Effector memory CD4-positive, alpha-beta T cell (primary cell): Measurements from ENCODE around the gene MARK4.
"Not testable (repeated sequence)": the region's sequence is repeated elsewhere in the genome, so short reads cannot be mapped to it uniquely, and the experiment has no call there.

Experiments used
- DNase-seq, 3 donors: peaks; one replicate each; pipeline ENCODE4 v3.0.0-alpha.2; 2020
- H3K27ac ChIP-seq: 2 replicates; pipeline ENCODE4 v1.7.0; 2013; ENCODE audit warnings: mild to moderate bottlenecking, low read length, moderate library complexity; ENCODE audit not compliant: insufficient read depth, poor library complexity, severe bottlenecking
- H3K27me3 ChIP-seq: replicated peaks from 2 replicates; pipeline ENCODE4 v1.7.0; 2013; ENCODE audit warnings: mild to moderate bottlenecking, low read length; ENCODE audit not compliant: insufficient read depth, control insufficient read depth, poor library complexity, severe bottlenecking
- H3K36me3 ChIP-seq: 2 replicates; pipeline ENCODE4 v1.7.0; 2013; ENCODE audit warnings: mild to moderate bottlenecking, low read length, moderate library complexity; ENCODE audit not compliant: control insufficient read depth, insufficient read depth
- H3K4me1 ChIP-seq: 2 replicates; pipeline ENCODE4 v1.7.0; 2013; ENCODE audit warnings: low read length, mild to moderate bottlenecking; ENCODE audit not compliant: control insufficient read depth, insufficient read depth, poor library complexity, severe bottlenecking
- H3K4me3 ChIP-seq: 2 replicates; pipeline ENCODE4 v1.7.0; 2013; ENCODE audit warnings: low read length, low read depth, mild to moderate bottlenecking; ENCODE audit not compliant: insufficient read depth, poor library complexity, severe bottlenecking
- H3K9me3 ChIP-seq: 2 replicates; pipeline ENCODE4 v1.7.0; 2013; ENCODE audit warnings: mild to moderate bottlenecking, low read length, moderate library complexity; ENCODE audit not compliant: control insufficient read depth

Gene MARK4

GRCh38 chr19:45217957-45218334, 33.1 kb upstream of the MARK4 start:
- Histone ChIP-seq H3K27ac (no peak overlapping the region), H3K27me3 (peaks cover 3% of the 10 kb centered on the region), H3K36me3 (no peaks in the 10 kb centered on the region), H3K4me1 (no peaks in the 10 kb centered on the region), H3K4me3 (no peak overlapping the region), H3K9me3 (no peaks in the 10 kb centered on the region)
- DNase-seq: no peak

- no peak for DNase-seq
- Histone ChIP-seq H3K4me3 (no peak overlapping the region), H3K4me1 (no peaks in the 10 kb centered on the region), H3K27ac (no peak overlapping the region), H3K9me3 (no peaks in the 10 kb centered on the region), H3K27me3 (peaks cover 3% of the 10 kb centered on the region), H3K36me3 (no peaks in the 10 kb centered on the region)
Observed at GRCh38 chr19:45218426-45218825, 32.6 kb upstream of the MARK4 start.

DNA sequence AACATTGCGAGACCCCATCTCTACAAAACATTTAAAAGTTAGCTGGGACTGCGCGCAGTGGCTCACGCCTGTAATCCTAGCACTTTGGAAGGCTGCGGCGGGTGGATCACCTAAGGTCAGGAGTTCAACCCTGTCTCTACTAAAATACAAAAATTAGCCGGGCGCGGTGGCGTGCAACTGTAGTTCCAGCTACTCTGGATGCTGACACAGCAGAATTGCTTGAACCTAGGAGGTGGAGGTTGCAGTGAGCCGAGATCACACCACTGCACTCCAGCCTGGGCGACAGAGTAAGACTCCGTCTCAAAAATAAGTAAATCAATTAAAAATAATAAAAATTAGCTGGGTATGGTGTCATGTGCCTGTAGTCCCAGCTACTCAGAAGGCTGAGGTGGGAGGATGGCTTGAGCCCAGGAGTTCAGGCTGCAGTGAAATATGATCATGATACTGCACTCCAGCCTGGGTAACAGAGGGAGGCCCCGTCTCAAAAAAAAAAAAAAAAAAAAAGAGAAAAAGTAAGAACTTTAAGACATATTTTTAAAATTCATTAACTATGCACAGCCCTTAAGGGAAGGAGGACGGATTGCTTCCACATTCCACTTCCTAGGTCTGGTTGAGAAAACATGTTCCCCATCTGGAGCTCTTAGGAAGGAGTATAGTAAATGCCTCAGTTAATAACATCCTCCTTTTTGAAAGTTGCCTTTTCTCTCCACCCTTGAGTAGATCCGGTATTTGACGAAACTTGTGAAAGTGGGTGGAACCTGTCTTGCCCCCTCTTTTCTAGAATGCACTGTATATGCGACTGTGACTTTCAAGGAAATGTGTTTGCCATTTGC, 31.9 kb upstream of the MARK4 start:
- Histone ChIP-seq H3K27me3 (peaks cover 3% of the 10 kb centered on the region), H3K4me3 (no peak overlapping the region), H3K36me3 (no peaks in the 10 kb centered on the region), H3K9me3 (no peaks in the 10 kb centered on the region), H3K4me1 (no peaks in the 10 kb centered on the region), H3K27ac (no peak overlapping the region)
- DNase-seq: no peak

- Histone ChIP-seq H3K36me3 (no peaks in the 10 kb centered on the region), H3K9me3 (no peaks in the 10 kb centered on the region), H3K27me3 (peaks cover 3% of the 10 kb centered on the region), H3K27ac (no peak overlapping the region), H3K4me1 (no peaks in the 10 kb centered on the region), H3K4me3 (no peak overlapping the region)
- no peak for DNase-seq
Observed at GRCh38 chr19:45222724-45223123, 28.3 kb upstream of the MARK4 start.

DNA sequence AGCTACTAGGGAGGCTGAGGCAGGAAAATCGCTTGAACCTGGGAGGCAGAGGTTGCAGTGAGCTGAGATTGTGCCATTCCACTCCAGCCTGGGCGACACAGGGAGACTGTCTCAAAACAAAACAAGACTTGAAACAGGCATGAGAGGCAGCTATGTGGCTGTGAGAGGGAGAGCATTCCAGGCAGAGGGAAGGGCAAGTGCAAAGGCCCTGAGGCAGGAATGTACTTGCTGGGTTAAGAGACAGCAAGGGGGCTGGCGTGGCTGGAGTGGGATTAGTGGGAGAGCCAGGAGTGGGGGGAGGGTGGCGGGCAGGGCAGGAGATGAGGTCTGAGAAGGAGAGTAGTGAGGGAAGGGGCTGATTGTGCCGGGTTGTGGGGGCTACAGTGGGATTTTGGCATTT, 27.2 kb upstream of the MARK4 start:
- DNase-seq: no peak
- H3K36me3 ChIP-seq: no peaks in the 10 kb centered on the region
- H3K27me3 ChIP-seq: no peaks in the 10 kb centered on the region
- H3K27ac ChIP-seq: no peak overlapping the region
- no peak overlapping the region for H3K4me3 ChIP-seq
- no peaks in the 10 kb centered on the region for H3K9me3 ChIP-seq
- no peaks in the 10 kb centered on the region for H3K4me1 ChIP-seq

DNA sequence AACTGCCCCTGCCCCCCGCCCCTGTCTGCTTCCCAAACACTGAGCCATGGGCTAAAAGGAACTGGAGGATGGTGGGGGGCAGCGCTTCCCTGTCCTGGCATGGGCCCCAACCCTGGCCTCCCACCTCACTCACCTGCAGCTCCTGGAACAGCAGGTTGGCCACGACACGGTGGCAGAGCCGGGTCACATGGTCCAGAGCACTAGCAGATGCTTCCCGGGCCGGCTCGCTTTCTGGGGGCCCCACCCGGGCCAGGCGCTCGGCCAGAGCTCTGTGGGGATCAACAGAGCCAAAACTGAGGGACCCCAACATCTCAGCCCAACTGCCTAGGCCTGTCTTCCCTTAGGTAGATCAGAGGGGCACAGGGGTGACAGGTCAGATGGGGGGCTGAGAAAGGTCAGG, 26.4 kb upstream of the MARK4 start:
- H3K4me1 ChIP-seq: no peaks in the 10 kb centered on the region
- no peaks in the 10 kb centered on the region for H3K36me3 ChIP-seq
- H3K27me3 ChIP-seq: no peaks in the 10 kb centered on the region
- H3K9me3 ChIP-seq: no peaks in the 10 kb centered on the region
- no peak overlapping the region for H3K4me3 ChIP-seq
- DNase-seq: no peak
- H3K27ac ChIP-seq: no peak overlapping the region

DNA sequence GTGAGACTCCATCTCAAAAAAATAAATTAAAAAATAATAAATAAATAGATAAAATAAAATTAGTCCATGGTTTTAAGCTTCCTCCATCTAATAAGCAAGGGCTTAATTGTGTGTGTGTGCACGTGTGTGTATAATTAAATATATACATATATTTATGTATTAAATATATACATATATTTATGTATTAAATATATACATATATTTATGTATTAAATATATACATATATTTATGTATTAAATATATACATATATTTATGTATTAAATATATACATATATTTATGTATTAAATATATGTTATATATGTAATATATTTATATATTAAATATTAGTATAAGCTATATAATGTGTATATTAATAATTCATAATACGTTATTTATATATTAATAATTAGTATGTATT, 22.0 kb upstream of the MARK4 start:
- H3K27me3 ChIP-seq, H3K4me1 ChIP-seq, DNase-seq, H3K27ac ChIP-seq, H3K4me3 ChIP-seq, H3K9me3 ChIP-seq, H3K36me3 ChIP-seq: not testable (repeated sequence)

DNA sequence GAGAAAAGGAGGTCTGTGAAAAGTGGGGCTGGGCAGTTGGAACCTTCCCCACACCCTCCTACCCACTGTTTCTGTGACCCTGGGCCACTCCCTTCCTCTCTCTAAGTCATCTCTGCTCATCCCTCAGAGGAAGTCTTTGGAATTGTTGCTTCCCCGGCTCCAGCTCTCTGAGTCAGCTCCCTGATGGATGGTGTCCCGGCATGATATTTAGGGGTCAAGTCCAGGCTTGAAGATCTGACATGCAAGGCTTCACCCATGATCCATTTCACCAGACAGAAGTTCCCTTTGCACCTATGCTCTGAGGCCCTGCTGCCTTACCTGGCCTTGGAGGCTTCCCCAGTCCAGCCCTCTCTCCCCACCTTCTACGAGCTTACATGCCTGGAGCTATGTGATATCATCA, 19.2 kb upstream of the MARK4 start:
- no peak for DNase-seq
- peaks cover 5% of the 10 kb centered on the region for H3K27me3 ChIP-seq
- no peak overlapping the region for H3K4me3 ChIP-seq
- H3K36me3 ChIP-seq: no peaks in the 10 kb centered on the region
- H3K4me1 ChIP-seq: no peaks in the 10 kb centered on the region
- no peak overlapping the region for H3K27ac ChIP-seq
- H3K9me3 ChIP-seq: no peaks in the 10 kb centered on the region

GRCh38 chr19:45234089-45234869, 16.8 kb upstream of the MARK4 start:
- Histone ChIP-seq H3K9me3 (no peaks in the 10 kb centered on the region), H3K36me3 (no peaks in the 10 kb centered on the region), H3K27ac (no peak overlapping the region), H3K27me3 (peaks cover 5% of the 10 kb centered on the region), H3K4me1 (no peaks in the 10 kb centered on the region), H3K4me3 (no peak overlapping the region)
- DNase-seq: no peak

GRCh38 chr19:45235485-45235884, 15.6 kb upstream of the MARK4 start:
- Histone ChIP-seq H3K4me3 (no peak overlapping the region), H3K36me3 (no peaks in the 10 kb centered on the region), H3K4me1 (no peaks in the 10 kb centered on the region), H3K27me3 (peaks cover 5% of the 10 kb centered on the region), H3K27ac (no peak overlapping the region), H3K9me3 (no peaks in the 10 kb centered on the region)
- DNase-seq: no peak
